HEK293 (cell line): ENCODE measurements around the gene TMEM272.

Experiments
- CTCF ChIA-PET: fragments of 350-600 bp; formaldehyde crosslinking; extraction: SDS; loops from one replicate; lab custom pipeline; 2021; ENCODE audit warnings: antibody characterized with exemption; lab: Yijun Ruan, JAX
- POLR2A ChIA-PET: fragments of 300-600 bp; formaldehyde crosslinking; extraction: SDS; loops from one replicate; lab custom pipeline; 2020; ENCODE audit warnings: antibody characterized with exemption, inconsistent platforms; lab: Yijun Ruan, JAX
- H3K27ac ChIP-seq: fragments of 200-500 bp; sonication (Bioruptor generic); 2 replicates; pipeline ENCODE4 v1.5.1; 2014; ENCODE audit warnings: low read depth, low read length, control low read depth, inconsistent platforms; ENCODE audit errors: extremely low read depth
- H3K36me3 ChIP-seq, 2 experiments: fragments of 200-500 bp in 1 of 2; sonication (Bioruptor generic) in 1 of 2; 1 replicate in 1 of 2; 2 replicates in 1 of 2; pipeline ENCODE4 v1.5.1; 2014 to 2017; ENCODE audit warnings: inconsistent platforms in 2 of 2, low read length in 2 of 2; ENCODE audit not compliant: control insufficient read depth in 2 of 2, insufficient read depth in 1 of 2
- H3K4me1 ChIP-seq: fragments of 200-500 bp; sonication (Bioruptor generic); 2 replicates; pipeline ENCODE4 v1.5.1; 2014; ENCODE audit warnings: mild to moderate bottlenecking, low read length, inconsistent platforms; ENCODE audit not compliant: control insufficient read depth, insufficient read depth
- H3K4me3 ChIP-seq: 2 replicates; pipeline ENCODE4 v1.5.1; 2011; ENCODE audit warnings: low read depth, mild to moderate bottlenecking, control low read depth, low read length, moderate library complexity
- H3K9me3 ChIP-seq: fragments of 200-500 bp; sonication (Bioruptor generic); 2 replicates; pipeline ENCODE4 v1.5.1; 2014; ENCODE audit warnings: low read depth, low read length, inconsistent platforms; ENCODE audit not compliant: control insufficient read depth, insufficient read depth
- TCF7L2 ChIP-seq: IDR thresholded peaks from 2 replicates; pipeline ENCODE4 v1.6.1; 2011; ENCODE audit warnings: low read depth, mild to moderate bottlenecking, inconsistent platforms, low read length, moderate library complexity, borderline replicate concordance
- ZNF394 ChIP-seq: fragments of 450-650 bp; formaldehyde crosslinking; IDR thresholded peaks from 2 replicates; pipeline ENCODE4 v1.5.1; 2016; ENCODE audit warnings: missing biosample characterization, missing genetic modification characterization, mild to moderate bottlenecking, moderate library complexity, borderline replicate concordance
- ZNF514 ChIP-seq: fragments of 450-650 bp; formaldehyde crosslinking; IDR thresholded peaks from 2 replicates; pipeline ENCODE4 v1.5.1; 2016; ENCODE audit warnings: missing biosample characterization, missing genetic modification characterization
- ZNF785 ChIP-seq: fragments of 450-650 bp; formaldehyde crosslinking; IDR thresholded peaks from 2 replicates; pipeline ENCODE4 v1.5.1; 2016; ENCODE audit warnings: missing biosample characterization, missing genetic modification characterization
- TF ChIP-seq, protein P1 (sequence below): fragments of 450-650 bp; formaldehyde crosslinking; IDR thresholded peaks from 2 replicates; pipeline ENCODE4 v1.5.1; 2017; ENCODE audit warnings: missing biosample characterization, mild to moderate bottlenecking, missing genetic modification characterization, moderate library complexity
- TF ChIP-seq, protein P2 (sequence below): fragments of 450-650 bp; formaldehyde crosslinking; IDR thresholded peaks from 2 replicates; pipeline ENCODE4 v1.5.1; 2016; ENCODE audit warnings: missing biosample characterization, missing genetic modification characterization
- TF ChIP-seq, protein P3 (sequence below): fragments of 450-650 bp; formaldehyde crosslinking; IDR thresholded peaks from 2 replicates; pipeline ENCODE4 v1.5.1; 2016; ENCODE audit warnings: missing biosample characterization, missing genetic modification characterization, borderline replicate concordance

Gene TMEM272

DNA sequence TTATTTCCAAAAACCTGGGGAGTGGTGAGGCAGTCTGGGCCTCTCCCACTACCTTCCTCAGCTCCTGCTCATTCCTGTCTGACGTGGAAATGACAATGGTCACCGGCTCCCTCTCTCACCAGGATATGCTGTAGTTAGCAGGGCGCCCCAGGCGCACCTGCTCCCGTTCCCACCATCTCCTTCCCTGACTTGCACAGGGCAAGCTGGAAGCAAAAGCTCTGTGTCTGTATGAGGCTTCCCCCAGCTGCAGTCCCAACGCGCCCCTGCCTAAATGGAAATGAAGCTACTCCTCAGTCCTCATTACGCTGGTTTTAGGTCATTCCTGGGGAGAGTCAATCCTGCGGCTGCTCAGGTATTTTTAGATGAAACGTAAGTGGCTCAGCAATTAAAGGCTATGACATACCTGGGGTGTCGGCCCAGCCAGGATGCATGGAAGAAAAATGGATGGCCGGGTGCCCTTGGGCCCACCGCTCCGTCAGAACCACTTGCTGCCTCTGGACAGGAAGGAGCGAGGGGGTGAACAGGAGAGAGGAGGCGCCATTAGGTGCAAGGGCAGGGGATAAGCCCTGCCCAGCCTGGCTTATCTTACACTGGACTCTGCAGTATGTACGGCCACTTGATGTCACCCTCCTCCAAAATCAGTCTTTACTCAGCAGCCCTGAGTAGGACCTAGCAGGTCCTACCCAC is 73.4 kb downstream of the TMEM272 start:
- H3K4me3 ChIP-seq, result no peak overlapping the region
- H3K9me3 ChIP-seq, result no peaks in the 10 kb centered on the region
- POLR2A ChIA-PET, result interaction anchor here (0.8 kb wide), 1 partner anchor 318 kb away, joined by 3 read pairs; no protein-coding TSS in a partner anchor
- H3K36me3 ChIP-seq, result no peaks in the 10 kb centered on the region
- no peaks in the 10 kb centered on the region for H3K4me1 ChIP-seq
- TF ChIP-seq, protein P1, sequence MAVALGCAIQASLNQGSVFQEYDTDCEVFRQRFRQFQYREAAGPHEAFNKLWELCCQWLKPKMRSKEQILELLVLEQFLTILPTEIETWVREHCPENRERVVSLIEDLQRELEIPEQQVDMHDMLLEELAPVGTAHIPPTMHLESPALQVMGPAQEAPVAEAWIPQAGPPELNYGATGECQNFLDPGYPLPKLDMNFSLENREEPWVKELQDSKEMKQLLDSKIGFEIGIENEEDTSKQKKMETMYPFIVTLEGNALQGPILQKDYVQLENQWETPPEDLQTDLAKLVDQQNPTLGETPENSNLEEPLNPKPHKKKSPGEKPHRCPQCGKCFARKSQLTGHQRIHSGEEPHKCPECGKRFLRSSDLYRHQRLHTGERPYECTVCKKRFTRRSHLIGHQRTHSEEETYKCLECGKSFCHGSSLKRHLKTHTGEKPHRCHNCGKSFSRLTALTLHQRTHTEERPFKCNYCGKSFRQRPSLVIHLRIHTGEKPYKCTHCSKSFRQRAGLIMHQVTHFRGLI (tag by site-specific recombination), result no peak
- CTCF ChIA-PET, result no interaction called here
- no peak overlapping the region for H3K27ac ChIP-seq

DNA sequence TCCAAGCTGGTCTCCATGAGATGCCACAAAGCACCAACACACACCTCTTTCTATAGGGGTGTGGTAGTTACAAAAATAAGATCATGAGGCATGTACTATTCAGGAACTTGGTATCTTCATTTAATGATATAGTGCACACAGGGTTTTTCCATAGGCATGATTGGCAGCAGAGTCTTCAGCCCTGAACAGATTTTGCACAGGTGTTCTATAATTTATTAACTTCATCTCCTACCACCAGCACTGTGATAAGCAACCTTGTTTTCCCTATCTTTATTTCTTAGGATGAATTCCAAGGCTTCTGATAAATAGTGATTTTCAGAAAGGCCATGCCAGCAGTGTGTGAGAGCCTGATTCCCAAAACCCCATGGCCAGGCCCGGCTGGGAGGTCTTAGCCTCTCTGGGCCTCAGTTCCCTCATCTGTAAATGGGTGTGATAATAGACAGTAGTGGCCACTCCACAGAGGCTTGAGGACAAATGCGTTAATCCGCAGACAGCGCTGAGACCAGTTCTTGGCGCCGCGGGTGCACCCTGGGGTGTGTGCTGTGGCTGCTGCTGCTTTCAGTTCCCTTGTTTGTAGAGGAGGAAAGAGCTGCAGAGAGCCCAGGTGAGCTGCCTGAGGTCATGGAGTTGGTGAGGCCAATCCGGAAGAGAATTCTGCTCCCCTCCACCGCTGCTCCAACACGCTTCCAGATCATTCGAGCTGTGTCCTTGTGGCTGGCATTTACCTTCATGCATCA is 74.1 kb downstream of the TMEM272 start:
- TF ChIP-seq, protein P2, sequence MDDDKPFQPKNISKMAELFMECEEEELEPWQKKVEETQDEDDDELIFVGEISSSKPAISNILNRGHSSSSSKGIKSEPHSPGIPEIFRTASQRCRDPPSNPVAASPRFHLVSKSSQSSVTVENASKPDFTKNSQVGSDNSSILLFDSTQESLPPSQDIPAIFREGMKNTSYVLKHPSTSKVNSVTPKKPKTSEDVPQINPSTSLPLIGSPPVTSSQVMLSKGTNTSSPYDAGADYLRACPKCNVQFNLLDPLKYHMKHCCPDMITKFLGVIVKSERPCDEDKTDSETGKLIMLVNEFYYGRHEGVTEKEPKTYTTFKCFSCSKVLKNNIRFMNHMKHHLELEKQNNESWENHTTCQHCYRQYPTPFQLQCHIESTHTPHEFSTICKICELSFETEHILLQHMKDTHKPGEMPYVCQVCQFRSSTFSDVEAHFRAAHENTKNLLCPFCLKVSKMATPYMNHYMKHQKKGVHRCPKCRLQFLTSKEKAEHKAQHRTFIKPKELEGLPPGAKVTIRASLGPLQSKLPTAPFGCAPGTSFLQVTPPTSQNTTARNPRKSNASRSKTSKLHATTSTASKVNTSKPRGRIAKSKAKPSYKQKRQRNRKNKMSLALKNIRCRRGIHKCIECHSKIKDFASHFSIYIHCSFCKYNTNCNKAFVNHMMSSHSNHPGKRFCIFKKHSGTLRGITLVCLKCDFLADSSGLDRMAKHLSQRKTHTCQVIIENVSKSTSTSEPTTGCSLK (tag by site-specific recombination), result no peak
- TF ChIP-seq ZNF514 (tag by site-specific recombination), result no peak
- TF ChIP-seq ZNF394 (tag by site-specific recombination), result no peak
- no peak for TF ChIP-seq ZNF785 (tag by site-specific recombination)
- TF ChIP-seq, protein P3, sequence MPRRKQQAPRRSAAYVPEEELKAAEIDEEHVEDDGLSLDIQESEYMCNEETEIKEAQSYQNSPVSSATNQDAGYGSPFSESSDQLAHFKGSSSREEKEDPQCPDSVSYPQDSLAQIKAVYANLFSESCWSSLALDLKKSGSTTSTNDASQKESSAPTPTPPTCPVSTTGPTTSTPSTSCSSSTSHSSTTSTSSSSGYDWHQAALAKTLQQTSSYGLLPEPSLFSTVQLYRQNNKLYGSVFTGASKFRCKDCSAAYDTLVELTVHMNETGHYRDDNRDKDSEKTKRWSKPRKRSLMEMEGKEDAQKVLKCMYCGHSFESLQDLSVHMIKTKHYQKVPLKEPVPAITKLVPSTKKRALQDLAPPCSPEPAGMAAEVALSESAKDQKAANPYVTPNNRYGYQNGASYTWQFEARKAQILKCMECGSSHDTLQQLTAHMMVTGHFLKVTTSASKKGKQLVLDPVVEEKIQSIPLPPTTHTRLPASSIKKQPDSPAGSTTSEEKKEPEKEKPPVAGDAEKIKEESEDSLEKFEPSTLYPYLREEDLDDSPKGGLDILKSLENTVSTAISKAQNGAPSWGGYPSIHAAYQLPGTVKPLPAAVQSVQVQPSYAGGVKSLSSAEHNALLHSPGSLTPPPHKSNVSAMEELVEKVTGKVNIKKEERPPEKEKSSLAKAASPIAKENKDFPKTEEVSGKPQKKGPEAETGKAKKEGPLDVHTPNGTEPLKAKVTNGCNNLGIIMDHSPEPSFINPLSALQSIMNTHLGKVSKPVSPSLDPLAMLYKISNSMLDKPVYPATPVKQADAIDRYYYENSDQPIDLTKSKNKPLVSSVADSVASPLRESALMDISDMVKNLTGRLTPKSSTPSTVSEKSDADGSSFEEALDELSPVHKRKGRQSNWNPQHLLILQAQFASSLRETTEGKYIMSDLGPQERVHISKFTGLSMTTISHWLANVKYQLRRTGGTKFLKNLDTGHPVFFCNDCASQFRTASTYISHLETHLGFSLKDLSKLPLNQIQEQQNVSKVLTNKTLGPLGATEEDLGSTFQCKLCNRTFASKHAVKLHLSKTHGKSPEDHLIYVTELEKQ (tag by site-specific recombination), result no peak
- TF ChIP-seq, all 188 proteins: peak for 0
- ChIA-PET POLR2A (no interaction called here), CTCF (no interaction called here)
- no peaks in the 10 kb centered on the region for H3K4me1 ChIP-seq
- no peak overlapping the region for H3K27ac ChIP-seq
- H3K9me3 ChIP-seq, result no peaks in the 10 kb centered on the region
- H3K4me3 ChIP-seq, result no peak overlapping the region
- H3K36me3 ChIP-seq, result no peaks in the 10 kb centered on the region

DNA sequence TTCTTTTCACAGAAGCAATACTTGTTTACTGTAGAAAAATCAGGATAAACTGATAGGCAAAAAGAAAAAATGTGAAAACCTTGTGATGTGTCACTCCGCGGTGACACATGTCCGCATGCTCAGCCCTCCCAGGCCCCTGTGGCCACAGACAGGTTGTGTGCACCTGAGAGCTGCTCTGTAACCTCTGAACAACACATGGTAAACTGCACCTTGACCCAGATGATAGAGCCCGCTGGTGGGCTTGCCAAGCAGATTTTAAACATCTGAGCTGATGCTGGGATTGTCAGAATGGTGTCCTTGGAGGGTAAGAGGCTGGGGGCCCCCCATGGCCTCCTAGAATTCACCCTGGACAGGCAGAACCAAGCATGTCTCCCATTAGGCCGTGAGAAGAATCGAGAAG is 74.8 kb downstream of the TMEM272 start:
- POLR2A ChIA-PET, result no interaction called here

More for the DNA sequence above, 74.8 kb downstream of the TMEM272 start:
- Histone ChIP-seq H3K27ac (no peak overlapping the region), H3K9me3 (no peaks in the 10 kb centered on the region)
- CTCF ChIA-PET, result no interaction called here
- TF ChIP-seq TCF7L2, result no peak
- TF ChIP-seq, all 188 proteins: peak for 0
- Histone ChIP-seq H3K4me1 (no peaks in the 10 kb centered on the region), H3K36me3 (no peaks in the 10 kb centered on the region), H3K4me3 (no peak overlapping the region)
